GM19452 (cell line): ENCODE results near the gene RFTN1.

ENCODE experiments used
- ATAC-seq: cut with Tn5 transposase; IDR thresholded peaks from one replicate; pipeline ENCODE4 v1.9.1; 2021; ENCODE audit not compliant: unreplicated experiment

The RFTN1 gene

DNA sequence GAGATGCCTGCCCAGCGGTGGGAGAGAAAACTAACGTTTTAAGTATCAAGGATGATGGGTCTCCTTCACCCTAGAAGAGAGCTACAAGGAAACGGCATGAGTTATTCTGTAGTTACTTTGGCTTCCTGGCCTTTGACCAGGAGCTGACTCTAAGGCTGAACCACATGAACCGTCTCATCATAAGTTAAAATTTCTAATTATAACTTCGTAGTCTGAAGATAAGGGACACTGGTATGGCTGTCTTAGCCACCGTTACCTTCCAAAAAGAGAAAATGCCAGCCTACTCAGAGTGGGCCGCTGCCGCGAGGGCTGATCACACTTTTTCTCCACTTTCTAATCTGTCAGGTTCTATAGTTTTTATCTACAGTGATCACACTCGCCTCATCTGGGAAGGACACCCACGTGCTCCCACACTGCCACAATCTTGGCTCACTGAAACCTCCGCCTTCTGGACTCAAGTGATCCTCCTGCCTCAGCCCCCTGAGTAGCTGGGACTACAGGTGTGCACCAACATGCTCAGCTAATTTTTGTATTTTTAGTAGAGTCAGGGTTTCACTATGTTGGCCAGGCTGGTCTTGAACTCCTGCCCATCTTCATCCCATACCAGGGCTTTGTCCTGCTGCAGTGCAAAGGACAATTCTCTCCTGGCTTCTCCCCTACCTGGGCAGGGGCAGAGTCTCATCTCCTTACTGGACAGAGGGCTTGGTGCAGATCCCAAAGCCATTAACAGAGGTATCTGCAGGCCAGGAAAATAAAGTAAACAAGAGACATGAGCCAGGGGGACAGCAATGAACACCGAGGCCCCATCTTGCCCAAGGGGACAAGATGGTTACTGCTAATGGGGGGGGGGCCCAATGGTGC lies 73.4 kb downstream of the RFTN1 start:
- no peak for ATAC-seq

- ATAC-seq = no peak
These were observed 74.2 kb downstream of the RFTN1 start for GRCh38 chr3:16439163-16439847.

GRCh38 chr3:16437640-16438039 lies 75.9 kb downstream of the RFTN1 start:
- no peak for ATAC-seq

- peak; percentile 79 for ATAC-seq
These were observed 79.8 kb downstream of the RFTN1 start for GRCh38 chr3:16433701-16434151.

DNA sequence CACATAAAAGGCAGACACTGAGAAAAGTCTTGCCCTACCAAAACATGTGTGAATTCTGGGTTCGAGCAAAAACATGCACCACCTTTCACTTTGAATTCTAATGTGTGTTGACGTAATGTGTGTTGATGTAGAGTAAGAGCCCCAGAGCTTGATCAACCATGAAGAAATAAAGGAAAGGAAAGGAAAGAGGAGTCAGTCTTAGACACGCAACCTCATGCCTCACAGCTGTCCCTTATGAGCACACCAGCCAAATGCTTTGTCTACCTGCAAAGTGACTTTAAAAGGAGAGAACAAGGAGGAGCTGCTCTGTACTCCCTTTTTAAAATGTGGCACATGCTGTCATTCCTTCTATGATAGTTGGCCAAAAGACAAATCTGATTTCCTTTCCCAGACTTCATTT lies 80.8 kb downstream of the RFTN1 start:
- peak; percentile 23 for ATAC-seq

- peak; percentile 57 for ATAC-seq
These were observed 82.5 kb downstream of the RFTN1 start for GRCh38 chr3:16430717-16431630.

GRCh38 chr3:16429086-16429485 lies 84.4 kb downstream of the RFTN1 start:
- ATAC-seq = no peak

- ATAC-seq = no peak
These were observed 84.9 kb downstream of the RFTN1 start for GRCh38 chr3:16428612-16429011.

DNA sequence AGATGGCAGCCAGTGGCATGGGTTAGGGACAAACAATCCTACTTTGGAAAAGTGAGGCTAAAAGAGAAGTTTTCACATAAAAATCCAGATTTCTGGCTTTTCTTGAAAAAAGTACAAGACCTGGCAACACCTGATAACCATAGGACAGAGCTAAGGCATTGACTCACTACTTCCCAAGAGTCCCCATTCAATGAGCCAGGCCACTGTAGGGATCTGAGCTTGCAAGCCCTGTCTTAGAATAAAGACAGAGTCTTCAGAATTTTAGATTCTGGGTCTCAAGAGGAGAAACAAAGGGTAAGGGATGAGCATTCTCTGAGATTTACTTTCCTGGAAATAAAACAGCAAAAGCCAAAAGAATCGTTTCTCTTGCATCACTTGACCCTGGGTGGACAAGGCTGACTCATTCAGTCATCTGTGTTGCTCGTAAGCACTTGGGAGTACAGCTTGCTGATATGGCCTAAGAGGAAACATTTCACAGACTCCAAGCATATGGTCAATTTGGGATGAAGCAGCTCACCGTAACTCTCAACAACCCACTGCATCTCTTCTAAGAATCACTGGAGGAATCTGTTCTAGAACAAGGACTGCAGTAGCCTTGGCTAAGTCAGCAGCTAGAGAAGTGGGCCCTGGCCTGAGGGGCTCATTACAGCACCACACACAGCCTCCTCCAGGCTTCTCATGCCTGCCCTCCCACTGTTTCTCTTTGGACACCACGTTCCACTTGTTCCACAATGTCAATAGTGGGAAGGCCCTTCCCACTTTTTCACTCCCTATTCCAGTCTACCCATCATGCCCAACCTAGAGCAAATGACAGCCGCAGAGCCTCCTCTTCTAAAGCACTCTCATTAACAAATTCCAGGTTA lies 86.2 kb downstream of the RFTN1 start:
- ATAC-seq = no peak

DNA sequence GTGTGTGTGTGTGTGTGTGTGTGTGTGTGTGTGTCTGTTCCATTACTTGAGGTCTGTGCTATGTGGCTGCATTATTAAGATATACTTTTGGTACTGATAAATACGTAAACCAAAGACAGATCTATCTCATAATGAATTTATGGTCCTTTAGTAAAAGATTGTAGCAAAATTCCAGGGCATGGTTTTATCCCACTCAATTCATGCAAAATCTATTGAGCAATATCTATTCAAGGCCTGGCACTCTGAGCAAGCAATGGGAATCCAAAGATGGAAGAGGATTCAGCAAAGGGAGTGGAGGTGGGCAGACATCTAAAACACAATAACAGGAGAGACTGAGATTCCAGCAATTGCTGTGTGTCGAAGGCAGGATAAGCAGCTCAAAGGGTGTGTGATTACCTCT lies 86.8 kb downstream of the RFTN1 start:
- no peak for ATAC-seq

- ATAC-seq = no peak
These were observed 87.5 kb downstream of the RFTN1 start for GRCh38 chr3:16426029-16426400.

- no peak for ATAC-seq
These were observed 88.0 kb downstream of the RFTN1 start for GRCh38 chr3:16425398-16426028.

- peak; percentile 71 for ATAC-seq
These were observed 89.4 kb downstream of the RFTN1 start for GRCh38 chr3:16423947-16424673.

DNA sequence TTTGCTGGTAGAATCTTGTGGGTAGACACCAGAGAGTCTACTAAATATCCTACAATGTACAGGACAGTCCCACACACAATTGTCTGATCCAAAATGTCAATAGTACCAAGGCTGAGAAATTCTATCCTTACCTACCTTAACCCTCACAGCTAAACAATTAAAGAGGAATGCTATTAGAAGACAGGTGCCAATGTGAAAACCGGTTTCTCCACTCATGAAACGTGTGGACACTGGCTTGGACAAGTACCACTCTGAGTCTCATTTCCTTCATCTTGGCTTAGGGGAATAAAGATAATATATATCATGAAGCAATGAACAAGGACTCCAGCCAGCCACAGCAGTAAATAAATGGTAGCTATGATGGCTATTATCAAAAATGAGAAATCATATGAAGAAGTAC lies 90.2 kb downstream of the RFTN1 start:
- ATAC-seq = no peak

DNA sequence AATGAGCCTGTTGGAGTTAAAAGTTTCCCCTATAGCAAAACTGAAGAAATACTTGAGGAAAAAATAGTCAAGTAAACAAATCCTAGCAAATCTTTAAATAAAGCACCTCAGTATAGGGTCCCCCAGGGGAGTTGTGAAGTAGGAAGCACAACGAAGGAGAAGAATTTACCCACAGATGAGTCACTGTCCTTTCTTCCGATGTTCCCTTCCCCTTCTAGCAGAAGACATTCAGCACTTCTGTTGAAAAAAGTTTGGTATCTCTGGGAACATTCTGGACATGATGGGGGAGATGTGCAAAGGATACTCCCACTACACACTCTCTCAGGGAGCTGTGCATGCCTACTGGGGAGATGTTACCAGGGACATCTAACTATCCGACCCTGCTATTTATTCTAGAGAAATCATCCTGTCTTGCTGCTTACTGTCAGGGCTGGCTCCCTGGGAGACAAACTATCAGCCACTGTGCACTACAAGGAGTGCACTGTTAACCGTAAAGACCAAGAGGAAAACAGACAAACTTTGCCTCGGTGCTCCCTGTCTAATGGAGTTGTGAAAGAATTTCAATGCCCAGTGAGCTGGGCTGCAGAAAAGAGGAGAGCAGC lies 93.8 kb downstream of the RFTN1 start:
- no peak for ATAC-seq

- ATAC-seq = no peak
These were observed 95.4 kb downstream of the RFTN1 start for GRCh38 chr3:16417945-16418739.

GRCh38 chr3:16415911-16416476 lies 97.5 kb downstream of the RFTN1 start:
- no peak for ATAC-seq

- no peak for ATAC-seq
These were observed 100.2 kb downstream of the RFTN1 start for GRCh38 chr3:16413321-16413720.
